Tibial nerve (tissue), 3 donors: Measurements from ENCODE around the gene SUGP2.

Source experiments
- CTCF ChIP-seq, 5 experiments: fragments of 200-600 bp in 3 of 5; fragments of 450-650 bp in 2 of 5; sonication (generic) in 3 of 5; IDR thresholded peaks; one replicate each; pipeline ENCODE4 v1.5.1; 2016 to 2019; ENCODE audit warnings: antibody characterized with exemption in 5 of 5, mild to moderate bottlenecking in 3 of 5, moderate library complexity in 2 of 5
- POLR2A ChIP-seq, 2 donors: fragments of 450-650 bp; IDR thresholded peaks; one replicate each; pipeline ENCODE4 v1.6.1; 2017; ENCODE audit warnings: antibody characterized with exemption in 2 of 2, mild to moderate bottlenecking in 2 of 2, moderate library complexity in 2 of 2

- no peak for TF ChIP-seq CTCF (IDR thresholded peaks at IDR 0.05)
- no peak for TF ChIP-seq POLR2A (IDR thresholded peaks at IDR 0.05)
Measured at GRCh38 chr19:19064098-19064722, 30.9 kb upstream of the SUGP2 start.
